GM12878 (cell line): ENCODE data around the gene LRRC61. TPM values are rescaled to one million over a fixed set of nuclear protein-coding genes. Genes with fewer than 3 reads are reported as not detected.
A peak's percentile ranks its signal among the peaks of the same experiment; 100 is the strongest.

Source experiments
- ATAC-seq: fragments of 200-7000 bp; cut with Tn5 transposase; 3 replicates; pipeline ENCODE4 v1.9.1; 2020; ENCODE audit warnings: mild to moderate bottlenecking, moderate library complexity
- BruUV-seq: library from RNA; stranded (reverse); fragments of 400-500 nt; replicated peaks from 2 replicates; lab custom pipeline; 2021; lab: Mats Ljungman, UMichigan
- CTCF ChIA-PET: fragments of 300-600 bp; sonication (Branson Sonifier 250); formaldehyde crosslinking; extraction: SDS; loops from one replicate; lab custom pipeline; 2021; ENCODE audit warnings: inconsistent platforms; lab: Yijun Ruan, JAX
- POLR2A ChIA-PET: fragments of 350-600 bp; formaldehyde crosslinking; extraction: SDS; loops from one replicate; lab custom pipeline; 2021; ENCODE audit warnings: inconsistent platforms; lab: Charles Lee
- RAD21 ChIA-PET: fragments of 300-600 bp; sonication (Branson Sonifier 250); formaldehyde crosslinking; loops from one replicate; lab custom pipeline; 2023; ENCODE audit warnings: antibody characterized with exemption; ENCODE audit not compliant: unreplicated experiment; lab: Charles Lee
- SMC1A ChIA-PET: fragments of 300-600 bp; sonication (Branson Sonifier 250); formaldehyde crosslinking; loops from one replicate; lab custom pipeline; 2023; ENCODE audit not compliant: unreplicated experiment, uncharacterized antibody; lab: Charles Lee
- DNase-seq: peaks from one replicate; pipeline ENCODE4 v3.0.0-alpha.2; 2011; ENCODE audit warnings: low read depth, low spot score
- FAIRE-seq: peaks from 3 replicates; lab custom pipeline; 2011; peaks lifted over from hg19 to GRCh38; lab: Jason Lieb, UNC
- H2AFZ ChIP-seq: 2 replicates; pipeline ENCODE4 v1.6.0; 2011; ENCODE audit warnings: low read depth, low read length, control low read depth; ENCODE audit not compliant: control insufficient read depth
- H3K27ac ChIP-seq: 2 replicates; pipeline ENCODE4 v1.5.1; 2011; ENCODE audit warnings: control low read depth; ENCODE audit not compliant: control insufficient read depth, insufficient read depth
- H3K27me3 ChIP-seq, 2 experiments: replicated peaks in 1 of 2; 2 replicates each; pipeline versions ENCODE4 v1.6.0 to v1.6.1; 2011; ENCODE audit warnings: low read length in 1 of 2; ENCODE audit not compliant: control insufficient read depth in 2 of 2, insufficient read depth in 2 of 2
- H3K36me3 ChIP-seq, 2 experiments: 2 replicates each; pipeline ENCODE4 v1.5.1; 2011; ENCODE audit warnings: low read length in 1 of 2; ENCODE audit not compliant: control insufficient read depth in 2 of 2, insufficient read depth in 2 of 2
- H3K4me1 ChIP-seq: 2 replicates; pipeline ENCODE4 v1.6.1; 2011; ENCODE audit warnings: mild to moderate bottlenecking, low read length, moderate library complexity, mixed read lengths; ENCODE audit not compliant: control insufficient read depth, insufficient read depth
- H3K4me2 ChIP-seq: 2 replicates; pipeline ENCODE4 v1.6.0; 2011; ENCODE audit warnings: control low read depth; ENCODE audit not compliant: control insufficient read depth, insufficient read depth
- H3K4me3 ChIP-seq: fragments of 200-600 bp; sonication (generic); 2 replicates; pipeline ENCODE4 v1.5.1; 2016
- H3K79me2 ChIP-seq: 2 replicates; pipeline ENCODE4 v1.6.0; 2011; ENCODE audit warnings: low read length; ENCODE audit not compliant: control insufficient read depth, insufficient read depth
- H3K9ac ChIP-seq: 2 replicates; pipeline ENCODE4 v1.8.0; 2011; ENCODE audit warnings: low read length, control low read depth, mixed read lengths; ENCODE audit not compliant: control insufficient read depth, insufficient read depth
- H3K9me3 ChIP-seq: replicated peaks from 3 replicates; pipeline ENCODE4 v1.5.1; 2011; ENCODE audit warnings: mild to moderate bottlenecking, low read length; ENCODE audit not compliant: control insufficient read depth, insufficient read depth
- H4K20me1 ChIP-seq: 2 replicates; pipeline ENCODE4 v1.6.0; 2011; ENCODE audit not compliant: control insufficient read depth, insufficient read depth
- FOXK2 ChIP-seq: fragments of 450-650 bp; IDR thresholded peaks from 2 replicates; pipeline ENCODE4 v1.6.1; 2017; ENCODE audit warnings: mild to moderate bottlenecking, moderate library complexity
- IRF4 ChIP-seq: IDR thresholded peaks from 2 replicates; pipeline ENCODE4 v1.6.1; 2011; ENCODE audit warnings: low read depth, low read length
- MYB ChIP-seq: fragments of 150-350 bp; IDR thresholded peaks from 2 replicates; pipeline ENCODE4 v1.6.1; 2014; ENCODE audit warnings: mild to moderate bottlenecking, low read depth, low read length, borderline replicate concordance
- SMAD1 ChIP-seq: fragments of 450-650 bp; IDR thresholded peaks from 2 replicates; pipeline ENCODE4 v1.6.1; 2018; ENCODE audit warnings: mild to moderate bottlenecking, low read depth; ENCODE audit not compliant: partially characterized antibody
- SMAD5 ChIP-seq: IDR thresholded peaks from 2 replicates; pipeline ENCODE4 v1.6.1; 2016; ENCODE audit warnings: antibody characterized with exemption, low read depth
- SRF ChIP-seq, 2 experiments: IDR thresholded peaks; 2 replicates each; pipeline ENCODE4 v1.6.1; 2011; ENCODE audit warnings: low read depth in 2 of 2, low read length in 2 of 2, mild to moderate bottlenecking in 1 of 2, moderate library complexity in 1 of 2
- TAF1 ChIP-seq: IDR thresholded peaks from 2 replicates; pipeline ENCODE4 v1.6.1; 2011; ENCODE audit warnings: mild to moderate bottlenecking, low read depth, low read length, borderline replicate concordance
- whole genome bisulfite sequencing: methylation state at CpG from one replicate; pipeline ENCODE4 v1.1.6; 2016; ENCODE audit warnings: low lambda C conversion rate; ENCODE audit not compliant: insufficient replicate concordance, insufficient coverage; ENCODE audit errors: missing lambda C conversion rate; 5-methylcytosine and 5-hydroxymethylcytosine counted together
- in situ Hi-C: fragments of 300-500 bp; cut with MboI; formaldehyde crosslinking; loops from 9 replicates; pipeline ENCODE4 v1.14.3; 2018; ENCODE audit warnings: mixed read lengths
- intact Hi-C: fragments of 100-400 bp; cut with micrococcal nuclease; formaldehyde crosslinking; loops from one replicate; pipeline ENCODE4 v1.14.2; 2022; ENCODE audit not compliant: unreplicated experiment
- polyA plus RNA-seq, 11 experiments: library from polyadenylated mRNA; depleted of rRNA in 4 of 11; unstranded in 6 of 11; stranded (reverse) in 5 of 11; fragments of >200 nt; fragmentation: Nextera tagmentation in 4 of 11; fragmentation: Illumina TruSeq in 1 of 11; extraction: Ambion mirVana in 4 of 11; extraction: Trizol in 1 of 11; gene quantifications; 1 replicate in 1 of 11; 2 replicates in 10 of 11; pipeline versions ENCODE4 v1.2.1 to v1.2.3, GENCODE V29; 2011 to 2016; ENCODE audit warnings: inconsistent platforms in 2 of 11, missing spikeins in 2 of 11, low read depth in 1 of 11
- total RNA-seq, 4 experiments: library from RNA; depleted of rRNA in 3 of 4; stranded (reverse); fragments of >200 nt in 3 of 4; fragmentation: Illumina TruSeq in 1 of 4; extraction: Trizol in 1 of 4; gene quantifications; 2 replicates each; pipeline versions ENCODE4 v1.2.1 to v1.2.3, GENCODE V29; 2013 to 2021

LRRC61 gene
- total and polyA plus RNA-seq, 10 of the 15 experiments (the other 5 are each of a cell fraction or from before 2014, with no cell fraction given): 1.4 to 54.2 (median 21.8) TPM

- SMC1A ChIA-PET: interaction anchor here (1.0 to 4.7 kb wide), 4 partner anchors 17 to 29 kb away, joined by 4 to 37 read pairs (median 8); a partner anchor contains a TSS
- CTCF ChIA-PET: interaction anchor here (0.7 to 2.6 kb wide), 5 partner anchors 11 to 37 kb away, joined by 3 to 12 read pairs (median 4); no protein-coding TSS in a partner anchor
- intact Hi-C loops (no loop called here), in situ Hi-C loops (no loop called here)
- Histone ChIP-seq H4K20me1 (no peaks in the 10 kb centered on the region; the same call in 1 of the 2 replicates), H3K36me3 (peaks cover 6 to 8% of the 10 kb centered on the region in 2 experiments; a peak in 3 of 4 replicates), H3K4me1 (peaks cover 47% of the 10 kb centered on the region), H3K4me2 (peak overlapping the region; percentile 53; the same call in 1 of the 2 replicates), H3K27ac (no peak overlapping the region; the same call in 1 of the 2 replicates), H3K27me3 (no peaks in the 10 kb centered on the region), H3K9ac (no peak overlapping the region), H3K9me3 (no peaks in the 10 kb centered on the region), H2AFZ (no peak overlapping the region), H3K79me2 (peaks cover 48% of the 10 kb centered on the region), H3K4me3 (no peak overlapping the region)
- TF ChIP-seq TAF1 (no peak), SMAD5 (no peak), SRF (IDR thresholded peaks at IDR 0.05; ENCODE audit: low read depth in 2 of 2, low read length in 2 of 2) (no peak), FOXK2 (no peak), SMAD1 (no peak), IRF4 (no peak), MYB (no peak)
- DNase-seq (no peak), ATAC-seq (no peak), FAIRE-seq (no peak)
- POLR2A ChIA-PET: interaction anchor here (0.9 to 2.3 kb wide), 6 partner anchors 15 to 47 kb away, joined by 3 to 6 read pairs (median 4); a partner anchor contains a TSS
- WGBS: 81% methylated on average over 15 of the region's 15 CpGs
- no TSS peak for BruUV-seq
- RAD21 ChIA-PET: interaction anchor here (0.9 to 1.7 kb wide), 4 partner anchors 11 to 21 kb away, joined by 3 to 5 read pairs (median 4); a partner anchor contains a TSS
These were observed 61.5 kb downstream of the LRRC61 start for GRCh38 chr7:150384406-150385301.
